ENCODE results near the gene BCAR1.
"Not testable (repeated sequence)": the region's sequence is repeated elsewhere in the genome, so short reads cannot be mapped to it uniquely, and the experiment has no call there.

Gene BCAR1, protein sequence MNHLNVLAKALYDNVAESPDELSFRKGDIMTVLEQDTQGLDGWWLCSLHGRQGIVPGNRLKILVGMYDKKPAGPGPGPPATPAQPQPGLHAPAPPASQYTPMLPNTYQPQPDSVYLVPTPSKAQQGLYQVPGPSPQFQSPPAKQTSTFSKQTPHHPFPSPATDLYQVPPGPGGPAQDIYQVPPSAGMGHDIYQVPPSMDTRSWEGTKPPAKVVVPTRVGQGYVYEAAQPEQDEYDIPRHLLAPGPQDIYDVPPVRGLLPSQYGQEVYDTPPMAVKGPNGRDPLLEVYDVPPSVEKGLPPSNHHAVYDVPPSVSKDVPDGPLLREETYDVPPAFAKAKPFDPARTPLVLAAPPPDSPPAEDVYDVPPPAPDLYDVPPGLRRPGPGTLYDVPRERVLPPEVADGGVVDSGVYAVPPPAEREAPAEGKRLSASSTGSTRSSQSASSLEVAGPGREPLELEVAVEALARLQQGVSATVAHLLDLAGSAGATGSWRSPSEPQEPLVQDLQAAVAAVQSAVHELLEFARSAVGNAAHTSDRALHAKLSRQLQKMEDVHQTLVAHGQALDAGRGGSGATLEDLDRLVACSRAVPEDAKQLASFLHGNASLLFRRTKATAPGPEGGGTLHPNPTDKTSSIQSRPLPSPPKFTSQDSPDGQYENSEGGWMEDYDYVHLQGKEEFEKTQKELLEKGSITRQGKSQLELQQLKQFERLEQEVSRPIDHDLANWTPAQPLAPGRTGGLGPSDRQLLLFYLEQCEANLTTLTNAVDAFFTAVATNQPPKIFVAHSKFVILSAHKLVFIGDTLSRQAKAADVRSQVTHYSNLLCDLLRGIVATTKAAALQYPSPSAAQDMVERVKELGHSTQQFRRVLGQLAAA

DNA sequence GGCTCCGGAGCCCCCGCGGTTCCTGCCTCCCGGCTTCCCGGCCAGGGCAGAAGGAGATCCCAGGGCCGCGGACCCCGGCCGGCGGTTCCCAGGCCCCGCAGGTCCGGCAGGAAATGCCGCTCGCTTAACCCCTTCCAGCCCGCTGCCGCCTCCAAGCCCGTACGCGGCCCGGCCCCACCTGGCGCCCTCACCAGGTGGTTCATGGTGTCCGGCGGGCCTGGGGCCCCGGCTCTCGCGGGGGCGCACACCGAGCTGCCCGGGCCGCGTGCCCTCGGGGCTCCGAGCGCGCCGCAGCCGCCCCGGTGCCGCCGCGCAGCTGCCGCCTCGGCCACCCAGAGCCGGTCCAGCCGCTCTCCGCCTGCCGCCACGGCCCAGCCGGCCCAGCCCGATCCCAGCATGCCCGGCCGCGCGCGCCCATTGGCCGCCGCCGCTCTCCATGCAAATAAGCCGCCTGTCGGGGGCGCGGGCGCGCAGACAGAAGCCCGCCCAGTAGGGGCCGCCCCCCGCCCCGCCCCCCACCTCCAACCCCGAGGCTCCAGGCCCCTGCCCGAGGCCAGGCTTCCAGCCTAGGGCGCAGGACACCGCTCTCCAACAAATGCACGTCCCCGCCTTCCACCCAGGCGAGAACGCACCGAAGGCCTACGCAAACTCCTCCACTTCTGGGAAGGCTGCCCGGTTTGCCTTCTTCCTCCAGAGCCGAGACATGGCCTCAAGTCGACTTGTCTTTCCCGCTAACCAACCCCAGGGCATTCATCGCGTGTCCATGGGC, at the start of gene BCAR1:
Gene BCAR1, minus strand, starts transcription at position 345 of the 769 bp plus-strand sequence. Its CDS starts 142 bp downstream, at position 203.
- DNase-seq (ENCODE audit: low read depth in 3 of 3, low spot score in 1 of 3), result no peak

DNA sequence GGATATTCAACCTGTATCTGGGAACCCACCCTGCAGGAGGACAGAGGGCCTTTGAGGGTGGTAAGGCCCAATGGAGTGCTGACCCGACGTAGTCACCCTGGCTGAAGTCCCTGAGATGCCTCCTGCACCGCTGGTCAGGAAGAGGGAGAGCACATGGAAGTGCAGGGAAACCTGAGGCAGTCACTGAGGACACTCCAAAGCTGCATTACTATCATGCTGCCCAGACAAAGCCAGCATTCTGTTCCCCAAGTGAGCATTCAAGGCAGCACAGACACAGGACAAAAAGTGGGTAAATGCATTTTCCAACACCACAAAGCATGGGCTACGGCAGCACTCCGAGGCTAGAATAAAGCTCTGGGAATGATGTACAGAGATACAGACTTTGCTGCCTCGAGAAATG, 46.8 kb upstream of the BCAR1 start:
- DNase-seq (ENCODE audit: low read depth in 3 of 3, low spot score in 1 of 3), result no peak

DNA sequence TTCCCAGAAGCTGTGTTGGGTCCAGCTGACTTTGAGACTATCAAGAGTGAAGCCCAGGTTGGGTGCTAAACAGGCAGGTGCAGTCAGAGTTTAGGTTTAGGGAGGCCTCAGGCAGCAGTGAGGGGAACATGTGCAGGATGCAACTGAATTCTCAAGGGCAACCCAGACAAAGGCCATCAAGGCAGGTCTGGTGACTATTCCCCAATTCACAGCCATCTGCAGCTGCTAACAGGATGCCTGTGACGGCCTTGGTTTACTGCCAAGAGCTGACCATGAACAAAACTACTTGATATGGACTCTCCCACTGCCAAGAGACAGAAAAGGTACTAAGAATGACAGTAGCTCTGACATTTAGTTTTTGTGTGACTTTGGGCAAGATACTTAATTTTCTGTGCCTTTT, 45.2 kb upstream of the BCAR1 start:
- DNase-seq (ENCODE audit: low read depth in 3 of 3, low spot score in 1 of 3), result no peak

DNA sequence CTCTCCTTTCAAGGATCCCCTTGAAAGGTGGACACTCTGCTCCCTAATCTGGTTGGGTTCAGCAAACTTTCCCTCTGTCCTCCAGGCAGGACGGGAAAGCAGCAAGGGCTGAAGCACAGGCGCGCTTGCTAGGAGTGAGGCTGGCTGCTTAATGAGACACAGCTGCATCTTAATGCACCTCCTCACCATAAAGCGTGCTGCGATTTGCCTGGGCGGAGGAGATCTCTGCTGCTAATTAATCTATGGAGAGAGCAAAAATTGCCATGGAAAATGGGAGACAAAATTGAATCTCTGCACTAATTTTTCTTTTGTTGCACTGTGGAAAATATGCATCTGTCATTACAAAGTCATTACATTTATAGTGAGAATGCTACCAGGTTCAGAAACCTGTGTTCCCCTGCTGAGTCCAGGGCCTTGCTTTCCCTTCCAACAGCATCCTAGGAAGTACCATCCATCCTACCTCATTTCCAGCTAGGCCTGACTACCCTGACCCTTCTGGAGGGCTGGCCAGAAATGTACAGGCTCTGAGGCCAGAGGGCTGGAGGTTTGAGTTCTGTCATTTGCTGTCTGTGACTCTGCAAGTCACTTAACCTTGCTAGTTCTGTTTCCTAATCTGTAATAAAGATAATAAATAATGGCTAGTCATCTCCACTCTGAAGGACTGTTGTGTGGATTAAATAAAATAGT, 43.5 kb upstream of the BCAR1 start:
- DNase-seq (ENCODE audit: low read depth in 3 of 3, low spot score in 1 of 3), result no peak

DNA sequence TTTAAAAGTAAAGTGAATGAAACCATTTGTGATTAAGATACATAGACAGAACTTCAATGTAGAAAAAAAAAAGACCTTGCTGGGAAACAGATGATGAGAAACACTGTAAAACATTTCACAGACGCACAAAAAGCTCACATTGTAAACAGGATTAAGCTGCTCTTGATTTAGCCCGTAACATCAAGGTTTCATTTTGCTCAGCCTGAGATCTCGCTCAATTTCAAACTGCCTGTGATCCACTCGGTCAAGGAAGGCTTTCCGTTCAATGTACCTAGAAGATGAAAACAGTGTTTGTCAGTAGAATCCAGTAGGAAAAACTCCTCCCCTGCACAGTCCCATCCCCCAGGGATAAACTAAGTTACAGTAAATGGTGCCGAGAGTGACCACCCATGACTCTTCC, 42.3 kb upstream of the BCAR1 start:
- no peak for DNase-seq (ENCODE audit: low read depth in 3 of 3, low spot score in 1 of 3)

DNA sequence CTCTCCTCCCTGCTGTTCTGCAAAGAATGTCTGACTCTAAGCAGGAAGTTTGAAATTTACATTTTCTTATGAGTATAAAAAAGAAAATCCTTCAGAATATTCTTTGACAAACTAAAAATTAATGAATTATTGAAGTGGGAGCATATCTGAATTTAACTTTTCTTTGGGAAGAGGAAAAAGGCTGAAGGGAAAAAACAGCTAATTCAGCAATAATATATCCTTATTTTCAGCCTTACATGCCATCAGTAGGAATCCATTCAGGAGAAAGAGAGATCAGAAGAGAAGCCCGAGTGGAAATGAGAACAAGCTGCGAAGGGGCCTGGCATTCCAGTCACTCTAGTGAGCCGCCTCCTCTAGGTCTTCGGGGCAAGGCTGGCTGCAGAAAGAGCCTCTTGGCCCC, 41.7 kb upstream of the BCAR1 start:
- DNase-seq (ENCODE audit: low read depth in 3 of 3, low spot score in 1 of 3), result no peak

DNA sequence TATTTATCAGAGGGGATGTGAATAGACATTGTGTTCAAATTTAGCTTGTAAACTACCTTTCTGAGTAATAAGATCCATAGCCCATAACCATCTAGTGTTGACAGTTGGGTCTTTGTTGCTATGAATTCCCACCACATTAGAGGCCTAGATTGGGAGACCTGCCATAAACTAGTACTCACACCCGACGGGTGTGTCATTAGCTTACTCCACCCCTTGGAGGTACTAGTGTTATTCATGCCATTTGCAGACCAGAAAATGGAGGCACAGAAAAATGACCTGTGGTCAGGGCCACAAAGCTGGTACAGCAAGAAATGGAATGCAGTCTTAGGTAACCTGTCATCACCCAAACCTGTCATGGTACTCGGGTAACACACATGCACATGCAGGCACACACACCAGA, 41.3 kb upstream of the BCAR1 start:
- no peak for DNase-seq (ENCODE audit: low read depth in 3 of 3, low spot score in 1 of 3)

DNA sequence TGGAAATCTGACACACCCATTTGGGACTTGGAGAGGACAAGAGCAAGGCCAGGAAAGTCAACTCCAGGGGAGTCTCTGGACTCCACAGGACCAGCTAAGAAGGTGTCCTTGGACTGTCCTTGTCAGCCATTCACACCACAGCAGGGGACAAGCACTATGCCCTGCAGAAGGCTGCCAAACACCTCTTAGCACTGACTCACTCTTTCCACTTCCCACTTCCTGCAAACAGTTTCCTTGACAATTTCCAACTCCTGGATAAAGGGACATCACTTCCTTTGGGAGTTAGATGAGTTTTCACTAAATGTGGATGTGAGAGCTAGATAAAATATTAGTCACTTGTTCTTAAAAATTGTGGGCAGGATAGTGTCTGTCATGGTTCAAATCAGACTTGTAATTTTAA, 37.8 kb upstream of the BCAR1 start:
- no peak for DNase-seq (ENCODE audit: low read depth in 3 of 3, low spot score in 1 of 3)

DNA sequence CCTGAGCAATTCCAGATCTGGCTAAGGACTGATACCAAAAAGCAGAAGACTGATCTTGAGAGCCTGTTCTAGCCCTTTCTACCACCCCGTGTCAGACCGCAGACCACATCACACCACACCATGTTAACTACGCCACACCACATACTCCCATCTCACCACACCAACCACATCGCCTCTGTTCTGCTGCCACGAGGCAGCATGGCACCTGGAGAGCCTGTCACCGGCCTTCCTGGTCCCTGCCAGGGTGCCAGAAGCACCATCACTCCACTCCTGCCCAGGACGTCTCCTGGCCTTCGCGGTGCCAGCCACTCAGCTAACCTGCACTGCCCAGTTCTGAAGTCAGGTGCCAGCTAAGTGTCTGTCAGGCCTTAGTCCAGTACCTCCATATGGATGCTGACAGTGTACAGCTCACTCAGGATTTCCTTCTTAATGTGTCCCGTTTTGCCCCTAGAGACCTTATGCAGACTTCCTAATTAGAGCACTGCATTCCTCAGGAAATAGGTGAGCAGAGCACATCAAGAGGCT, 37.2 kb upstream of the BCAR1 start:
- no peak for DNase-seq (ENCODE audit: low read depth in 3 of 3, low spot score in 1 of 3)

DNA sequence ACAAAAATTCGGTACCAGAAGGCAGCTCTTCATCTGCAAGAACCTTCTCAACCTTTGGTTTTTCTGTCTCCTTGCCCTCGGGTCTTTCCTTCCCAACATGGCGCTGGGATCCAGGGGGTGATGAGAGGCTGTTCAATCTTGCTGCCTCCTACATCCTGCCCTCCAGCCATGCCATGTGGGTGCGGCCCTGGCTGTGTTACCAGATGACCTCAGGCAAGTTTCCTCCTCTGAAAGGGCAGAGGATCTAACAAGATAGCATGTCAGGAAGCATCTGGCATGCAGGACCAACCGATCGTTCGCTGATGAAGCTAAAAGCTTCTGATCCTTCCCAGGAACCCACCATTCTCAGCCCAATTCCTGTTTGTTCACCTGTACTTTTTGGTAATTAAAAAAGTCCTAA, 36.8 kb upstream of the BCAR1 start:
- no peak for DNase-seq (ENCODE audit: low read depth in 3 of 3, low spot score in 1 of 3)

DNA sequence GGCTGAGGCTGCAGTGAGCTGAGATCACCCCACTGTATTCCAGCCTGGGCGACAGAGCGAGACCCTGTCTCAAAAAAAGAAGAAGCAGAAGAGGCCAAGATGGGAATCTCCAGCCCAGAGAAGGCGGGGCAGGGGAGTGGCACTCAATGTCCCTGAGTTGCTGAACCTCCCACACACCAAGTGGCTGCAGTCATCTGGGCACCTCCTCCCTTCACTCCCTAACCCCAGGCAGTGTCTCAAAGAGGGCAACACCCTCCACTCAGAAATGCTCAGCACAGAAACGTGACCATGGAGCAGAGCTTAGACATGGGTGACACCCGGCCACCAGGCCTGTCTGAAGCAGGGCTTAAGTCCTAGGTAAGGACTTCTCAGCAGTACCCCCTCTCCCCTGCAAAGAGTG, 36.3 kb upstream of the BCAR1 start:
- DNase-seq (ENCODE audit: low read depth in 3 of 3, low spot score in 1 of 3), result no peak

DNA sequence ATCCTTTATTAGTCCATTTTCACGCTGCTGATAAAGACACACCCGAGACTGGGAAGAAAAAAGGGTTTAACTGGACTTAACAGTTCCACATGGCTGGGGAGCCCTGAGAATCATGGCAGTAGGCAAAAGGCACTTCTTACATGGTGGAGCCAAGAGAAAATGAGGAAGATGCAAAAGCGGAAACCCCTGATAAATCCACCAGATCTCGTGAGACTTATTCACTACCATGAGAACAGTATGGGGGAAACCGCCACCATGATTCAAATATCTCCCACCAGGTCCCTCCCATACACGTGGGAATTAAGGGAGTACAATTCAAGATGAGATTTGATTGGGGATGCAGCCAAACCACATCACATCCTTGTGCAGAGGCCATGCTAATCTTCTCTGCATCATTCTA, 35.0 kb upstream of the BCAR1 start:
- no peak for DNase-seq (ENCODE audit: low read depth in 3 of 3, low spot score in 1 of 3)

DNA sequence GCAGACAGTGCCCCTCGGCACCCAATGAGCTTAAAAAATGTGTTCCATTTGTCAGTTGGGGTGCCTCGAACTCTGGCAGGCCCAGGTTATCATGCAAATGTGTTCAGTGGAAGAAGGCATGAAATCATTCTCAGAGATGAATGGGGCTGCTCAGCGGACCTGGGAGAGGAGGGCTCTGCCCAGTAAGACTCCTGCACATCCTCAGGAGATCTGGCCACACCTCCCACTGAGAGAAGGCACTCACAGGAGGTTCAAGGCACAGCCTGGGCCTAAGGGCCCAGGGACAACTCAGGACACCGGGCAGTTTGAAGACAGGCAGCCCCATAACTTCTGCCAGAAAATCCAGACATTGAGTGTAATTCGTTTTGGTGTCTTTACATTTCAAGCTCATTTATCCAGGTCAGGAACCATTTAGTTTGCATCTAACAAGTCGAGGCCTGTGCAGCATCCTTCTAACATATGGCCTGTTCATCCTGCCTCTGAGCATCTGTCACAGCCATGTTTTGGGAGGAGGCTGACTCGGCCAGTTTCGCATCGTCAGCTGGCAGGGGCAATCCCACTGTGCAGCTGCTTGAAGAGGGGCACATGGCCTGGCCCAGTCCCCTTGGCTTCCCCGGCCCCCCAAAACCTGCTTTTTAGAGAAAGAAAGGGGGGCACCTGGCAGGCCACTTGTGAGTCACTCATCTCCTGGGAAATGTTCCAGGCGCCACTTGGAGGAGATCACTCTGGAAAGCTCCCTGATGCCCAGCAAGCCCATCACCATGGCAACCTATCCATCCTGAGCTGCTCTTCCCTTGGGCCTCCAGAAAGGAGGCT, 31.2 kb upstream of the BCAR1 start:
- DNase-seq (ENCODE audit: low read depth in 3 of 3, low spot score in 1 of 3), result no peak

DNA sequence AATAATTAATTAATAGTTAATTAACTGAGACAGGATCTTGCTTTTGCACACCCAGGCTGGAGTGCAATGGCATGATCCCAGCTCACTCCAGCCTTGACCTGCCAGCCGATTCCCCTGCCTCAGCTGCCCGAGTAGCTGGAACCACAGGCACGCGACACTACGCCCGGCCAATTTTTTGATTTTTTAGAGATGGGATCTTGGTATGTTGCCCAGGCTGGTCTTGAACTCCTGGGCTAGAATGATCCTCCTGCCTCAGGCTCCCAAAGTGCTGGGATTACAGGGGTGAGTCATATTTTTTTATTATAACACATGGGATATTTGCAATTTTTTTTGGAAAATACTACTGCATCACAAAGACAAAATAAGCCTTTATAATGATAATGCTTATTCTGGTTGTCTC, 30.4 kb upstream of the BCAR1 start:
- DNase-seq (ENCODE audit: low read depth in 3 of 3, low spot score in 1 of 3), result no peak

DNA sequence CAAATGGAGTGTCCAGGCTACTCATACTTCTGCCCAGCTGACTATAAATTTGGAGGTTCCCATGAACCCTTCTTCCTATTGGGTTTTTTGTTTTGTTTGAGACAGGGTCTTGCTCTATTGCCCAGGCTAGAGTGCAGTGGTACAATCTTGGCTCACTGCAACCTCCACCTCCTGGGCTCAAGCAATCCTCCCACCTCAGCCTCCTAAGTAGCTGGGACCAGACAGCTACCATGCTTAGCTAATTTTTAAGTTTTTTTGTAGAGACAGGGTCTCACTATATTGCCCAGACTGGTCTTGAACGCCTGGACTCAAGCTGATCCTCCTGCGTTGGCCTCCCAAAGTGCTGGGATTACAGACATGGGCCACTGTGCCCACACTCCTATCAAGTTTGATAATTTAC, 29.6 kb upstream of the BCAR1 start:
- not testable (repeated sequence) for DNase-seq (ENCODE audit: low read depth in 3 of 3, low spot score in 1 of 3)

DNA sequence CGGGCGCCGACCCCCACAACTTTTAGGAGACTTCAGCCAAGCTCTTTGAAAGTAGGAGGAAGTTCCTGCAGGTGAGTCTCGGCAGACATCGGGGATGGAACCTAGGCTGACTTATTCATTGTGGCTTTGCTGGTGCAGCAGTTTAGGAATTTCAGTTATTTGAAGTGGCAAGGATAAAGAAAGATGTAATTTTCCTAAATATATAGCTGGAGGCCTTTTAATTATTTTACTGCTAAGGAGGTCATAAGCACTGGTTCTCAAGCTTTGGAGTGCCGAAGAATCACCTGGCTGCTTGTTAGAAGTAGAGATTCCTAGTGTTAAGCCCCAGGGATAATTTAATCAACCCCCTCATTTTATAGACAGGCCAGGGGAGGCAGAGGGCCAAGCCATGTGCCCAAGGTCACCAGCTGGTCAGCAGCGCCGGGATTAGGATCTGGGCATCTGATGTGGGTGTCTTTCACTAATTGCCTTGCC, 28.9 kb upstream of the BCAR1 start:
- DNase-seq (ENCODE audit: low read depth in 3 of 3, low spot score in 1 of 3), result no peak

DNA sequence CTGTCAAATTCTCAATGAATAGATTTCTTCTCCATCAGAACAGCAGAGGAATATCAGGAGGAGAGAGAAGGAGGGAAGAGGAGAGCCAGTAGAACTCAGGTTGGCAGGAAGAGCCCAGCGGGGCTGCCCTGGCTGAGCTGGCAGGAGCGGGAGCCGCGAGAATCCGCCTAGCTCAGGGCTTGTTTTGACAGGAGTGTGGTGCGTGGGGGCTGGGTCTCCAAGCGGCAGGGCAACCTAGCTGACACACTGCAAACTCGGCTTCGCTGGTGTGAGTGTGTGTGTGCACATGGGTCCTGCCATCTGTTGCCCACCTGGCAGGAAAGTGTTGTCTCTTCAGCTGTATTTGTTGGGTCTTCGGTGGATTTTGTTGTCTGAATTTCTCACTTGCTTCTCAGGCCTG, 27.9 kb upstream of the BCAR1 start:
- DNase-seq (ENCODE audit: low read depth in 3 of 3, low spot score in 1 of 3), result no peak

DNA sequence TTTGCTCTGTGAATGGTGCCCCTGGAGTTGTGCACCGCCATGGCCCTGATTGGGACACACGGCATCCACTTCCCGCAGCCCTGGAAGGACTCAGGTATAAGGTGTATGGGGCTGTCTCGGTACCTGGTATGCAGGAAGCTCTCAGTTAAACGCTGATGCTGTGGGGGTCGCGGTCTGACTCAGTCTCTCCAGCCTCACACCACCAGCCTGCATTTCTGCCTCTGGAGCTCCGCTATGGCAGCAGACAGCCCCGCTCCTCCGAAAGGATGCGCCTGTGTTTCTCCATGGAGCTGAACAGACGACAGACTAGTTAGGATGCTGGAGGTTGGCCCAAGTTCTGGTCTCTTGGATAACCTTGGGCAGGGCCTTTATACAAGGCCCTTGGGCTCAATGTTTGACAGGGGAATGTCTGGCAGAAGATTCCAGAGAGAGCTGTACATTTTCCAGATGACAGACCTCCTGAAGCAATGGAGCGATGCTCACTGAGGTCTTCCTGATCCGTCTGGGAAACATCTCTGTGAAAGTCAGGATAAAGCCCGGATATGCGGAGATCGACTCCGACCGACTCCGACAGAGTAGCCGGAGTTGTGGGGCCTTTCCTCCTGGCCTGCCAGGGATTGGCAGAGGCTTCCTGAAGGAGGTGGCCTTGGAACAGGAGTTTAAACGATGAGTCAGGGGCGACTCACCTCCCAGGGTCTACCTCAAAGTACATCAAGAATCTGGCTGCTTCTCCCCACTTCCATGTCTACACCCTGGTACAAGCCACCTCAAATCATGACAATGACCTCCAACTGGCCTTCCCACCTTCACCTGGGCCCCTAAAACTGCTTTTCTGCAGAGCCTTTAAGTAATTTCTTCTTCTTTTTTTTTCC, 21.9 kb upstream of the BCAR1 start:
- no peak for DNase-seq (ENCODE audit: low read depth in 3 of 3, low spot score in 1 of 3)

DNA sequence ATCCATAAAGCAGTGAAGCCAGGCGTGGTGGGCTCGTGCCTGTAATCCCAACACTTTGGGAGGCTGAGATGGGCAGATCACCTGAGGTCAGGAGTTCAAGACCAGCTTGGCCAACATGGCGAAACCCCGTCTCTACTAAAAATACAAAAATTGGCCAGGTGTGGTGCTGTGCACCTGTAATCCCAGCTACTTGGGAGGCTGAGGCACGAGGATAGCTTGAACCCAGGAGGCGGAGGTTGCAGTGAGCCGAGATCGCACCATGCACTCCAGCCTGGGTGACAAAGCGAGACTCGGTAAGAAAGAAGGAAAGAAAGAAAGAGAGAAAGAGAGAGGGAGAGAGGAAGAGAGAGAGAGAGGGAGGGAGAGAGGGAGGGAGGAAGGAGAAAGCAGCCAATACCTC, 21.2 kb upstream of the BCAR1 start:
- not testable (repeated sequence) for DNase-seq (ENCODE audit: low read depth in 3 of 3, low spot score in 1 of 3)
